Inferior parietal cortex (tissue), 1 donor: ENCODE results near the gene MYLK4.

ENCODE experiments used
- DNase-seq: peaks from one replicate; pipeline ENCODE4 v3.0.0-alpha.2; 2016; ENCODE audit errors: extremely low spot score

MYLK4 gene

DNA sequence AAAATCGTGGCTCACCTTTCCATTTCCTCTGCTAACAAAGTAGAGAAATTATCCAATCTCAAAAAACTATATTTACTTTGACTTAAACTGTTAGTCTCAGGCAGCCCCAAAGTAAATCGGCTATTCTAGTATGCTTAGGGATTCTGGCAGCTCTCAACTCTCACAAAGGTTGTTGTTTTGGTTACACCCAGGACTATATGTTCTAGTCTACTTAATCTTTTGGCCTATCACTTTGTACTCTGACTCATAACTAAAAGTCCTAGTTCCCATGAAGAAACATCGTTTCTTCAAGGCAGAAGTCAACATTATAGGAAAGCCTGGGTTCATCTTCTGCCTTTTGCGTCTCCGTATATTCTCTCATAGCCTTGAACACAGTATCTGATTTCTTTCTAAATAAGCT, 42.3 kb downstream of the MYLK4 start:
- DNase-seq = no peak

DNA sequence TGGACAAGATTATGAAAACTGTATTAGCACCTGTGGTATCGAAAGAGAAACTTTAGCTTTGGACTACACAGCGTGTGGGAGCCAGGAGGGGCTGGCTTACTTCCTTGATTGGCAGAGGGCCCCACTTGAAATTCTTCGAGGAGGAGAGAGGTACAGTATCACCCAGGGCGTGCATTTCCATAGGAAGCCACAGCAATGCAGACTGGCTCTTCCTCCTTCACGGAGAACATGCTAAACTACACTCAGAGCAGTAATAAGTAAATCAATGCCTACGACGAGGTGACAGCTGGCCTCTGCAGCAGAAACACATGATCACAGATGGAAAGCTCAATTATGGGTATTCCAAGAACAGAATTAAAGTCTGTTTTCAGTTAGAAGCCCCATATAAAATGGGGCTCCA, 44.2 kb downstream of the MYLK4 start:
- no peak for DNase-seq

DNA sequence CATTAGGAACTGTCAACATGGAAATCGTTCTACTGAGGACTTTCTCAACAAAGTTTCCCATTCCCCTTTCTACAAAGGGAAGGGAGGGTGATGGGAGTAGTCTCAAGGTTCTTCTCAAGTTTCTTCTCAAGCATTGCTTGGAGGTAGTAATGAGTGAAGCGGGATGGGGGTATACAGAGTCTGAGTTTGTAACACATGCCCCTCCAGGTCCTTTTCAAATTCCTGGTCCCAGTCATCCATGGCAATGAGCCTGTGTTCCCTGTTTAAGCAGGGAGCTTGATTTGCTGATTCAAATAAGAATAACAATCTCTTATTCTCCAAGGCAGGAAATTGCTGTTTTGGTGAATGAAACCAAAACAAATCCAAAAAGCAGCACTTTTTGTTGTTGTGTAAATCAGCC, 45.5 kb downstream of the MYLK4 start:
- DNase-seq = no peak

DNA sequence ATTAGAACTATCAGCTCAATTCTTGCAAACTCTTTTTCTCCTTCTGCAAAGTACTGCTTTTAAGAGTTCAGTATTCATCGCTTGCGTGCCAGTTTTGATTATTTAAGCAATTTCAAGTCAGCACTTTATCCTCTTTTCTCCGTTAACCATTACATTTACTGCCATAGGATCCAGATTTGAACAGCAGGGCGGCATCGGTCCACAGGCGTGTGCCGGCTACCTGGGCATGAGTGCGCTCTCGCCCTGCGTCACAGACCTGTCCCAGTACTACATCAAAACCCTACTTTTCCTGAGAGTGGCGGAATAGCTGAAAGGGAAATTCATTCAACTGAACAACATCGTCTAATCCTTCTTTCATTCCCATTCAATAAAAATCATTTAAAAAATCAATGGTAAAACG, 53.4 kb downstream of the MYLK4 start:
- no peak for DNase-seq

DNA sequence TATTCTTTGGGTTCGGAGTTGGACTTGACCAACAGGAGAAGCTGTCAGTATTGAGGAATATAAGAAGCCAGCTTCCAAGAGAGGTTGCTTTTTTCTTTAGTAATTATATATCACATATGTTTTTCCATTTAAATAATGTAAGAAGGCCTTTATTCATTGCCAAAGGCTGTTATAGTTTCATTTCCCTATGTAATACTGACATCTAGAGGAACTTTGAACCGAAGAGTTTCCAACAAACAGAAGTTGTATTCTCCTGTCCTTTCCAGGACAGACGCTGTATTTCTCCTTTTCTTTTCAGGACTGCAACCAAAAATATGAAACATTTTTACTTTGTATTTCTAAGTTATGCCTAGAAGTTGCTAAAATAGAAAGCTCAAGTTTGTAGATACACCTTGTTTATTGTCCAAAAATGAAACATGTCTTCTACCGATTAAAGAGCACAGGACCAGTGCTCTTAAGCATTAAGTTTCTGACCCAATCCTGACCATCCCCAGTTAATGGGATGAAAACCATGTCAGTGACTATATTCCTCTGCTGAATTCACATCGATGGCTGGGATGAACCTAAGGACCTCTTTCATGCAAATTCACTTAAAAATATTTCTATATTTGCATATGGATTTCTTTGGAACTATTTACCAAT, 55.1 kb downstream of the MYLK4 start:
- DNase-seq = peak; percentile 39

DNA sequence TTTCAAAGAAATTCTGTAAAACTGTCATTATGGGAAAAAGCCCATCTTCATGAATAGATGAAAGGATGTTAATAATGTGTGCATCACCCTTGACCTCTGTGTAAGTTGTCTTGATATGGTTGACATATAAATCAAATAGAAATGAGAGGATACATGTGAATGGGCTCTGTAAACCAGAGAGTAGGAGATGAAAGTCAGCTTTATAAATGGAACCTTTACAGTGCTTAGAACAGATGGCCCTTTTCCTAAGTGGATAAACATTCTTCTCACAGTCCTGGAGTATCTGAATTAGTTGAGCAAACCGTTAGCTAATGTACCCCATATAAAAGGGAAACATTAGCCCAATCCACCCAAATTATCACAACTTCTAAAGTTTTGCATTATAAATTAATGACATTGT, 57.5 kb downstream of the MYLK4 start:
- no peak for DNase-seq

DNA sequence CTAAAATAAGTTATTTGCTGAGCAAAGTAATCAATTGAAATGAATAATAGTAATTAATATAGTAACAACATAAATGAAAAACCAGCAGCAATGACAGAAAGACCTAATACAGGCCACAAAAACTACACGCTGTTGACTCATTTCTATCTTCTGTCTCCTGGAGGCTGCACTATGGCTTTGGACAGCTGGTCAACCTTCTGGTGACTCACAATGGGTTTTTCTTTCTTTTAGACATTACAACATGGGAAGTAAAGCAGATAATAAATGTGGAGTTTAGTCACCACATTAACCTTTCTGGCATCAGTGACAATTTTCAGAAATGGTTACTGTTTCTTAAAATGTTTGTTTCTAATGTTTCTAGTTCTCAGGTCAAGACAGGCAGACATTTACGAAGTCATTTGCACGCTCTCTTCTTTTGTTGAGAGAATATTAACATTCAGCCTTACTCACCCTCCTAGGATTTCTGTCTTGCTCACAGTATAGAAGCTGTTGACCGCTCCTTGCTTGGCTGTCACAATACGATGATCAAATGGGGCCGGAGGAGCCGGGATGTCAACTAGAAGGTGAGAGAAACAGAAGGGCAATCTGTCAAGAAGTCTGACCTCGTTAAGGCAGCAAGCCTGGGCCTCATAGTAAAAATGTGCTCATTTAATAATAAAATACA, 62.2 kb downstream of the MYLK4 start:
- no peak for DNase-seq

DNA sequence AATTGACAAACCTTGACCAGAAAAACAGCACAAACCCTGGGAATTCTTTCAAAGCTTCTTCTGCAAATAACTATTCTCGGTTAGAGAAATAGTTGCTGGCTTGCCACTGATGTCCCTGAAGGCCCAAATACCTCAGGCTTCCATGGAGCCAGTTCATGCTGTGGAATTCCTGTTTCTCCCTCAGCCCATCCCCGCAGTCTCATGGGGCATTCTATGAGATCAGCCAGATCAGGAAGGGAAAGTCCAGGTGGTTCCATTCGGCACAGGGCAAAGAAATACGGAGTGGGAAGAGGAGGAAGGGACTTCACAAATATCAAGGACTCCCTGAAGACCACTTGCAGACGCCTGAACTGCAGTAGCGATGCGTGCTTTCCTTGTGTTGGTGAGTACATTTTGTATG, 63.3 kb downstream of the MYLK4 start:
- DNase-seq = no peak

DNA sequence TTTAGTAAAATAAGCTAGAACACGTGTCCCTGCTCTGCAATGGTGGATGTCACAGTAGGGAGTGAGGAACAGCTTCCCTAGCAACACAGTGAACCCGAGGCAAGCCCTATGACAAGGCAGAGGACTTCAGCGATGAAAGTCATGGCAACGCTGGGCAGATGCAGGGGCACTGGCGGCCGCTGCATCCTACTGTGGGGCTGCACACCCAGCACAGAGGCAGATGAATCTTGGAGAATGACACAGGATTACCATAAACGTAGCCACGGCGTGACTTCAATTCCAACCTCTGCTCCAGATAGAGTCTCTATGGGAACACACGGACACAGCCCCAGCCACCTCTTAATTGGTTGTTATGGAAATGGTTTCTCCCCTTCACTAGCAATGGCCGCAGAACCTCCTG, 64.2 kb downstream of the MYLK4 start:
- no peak for DNase-seq

DNA sequence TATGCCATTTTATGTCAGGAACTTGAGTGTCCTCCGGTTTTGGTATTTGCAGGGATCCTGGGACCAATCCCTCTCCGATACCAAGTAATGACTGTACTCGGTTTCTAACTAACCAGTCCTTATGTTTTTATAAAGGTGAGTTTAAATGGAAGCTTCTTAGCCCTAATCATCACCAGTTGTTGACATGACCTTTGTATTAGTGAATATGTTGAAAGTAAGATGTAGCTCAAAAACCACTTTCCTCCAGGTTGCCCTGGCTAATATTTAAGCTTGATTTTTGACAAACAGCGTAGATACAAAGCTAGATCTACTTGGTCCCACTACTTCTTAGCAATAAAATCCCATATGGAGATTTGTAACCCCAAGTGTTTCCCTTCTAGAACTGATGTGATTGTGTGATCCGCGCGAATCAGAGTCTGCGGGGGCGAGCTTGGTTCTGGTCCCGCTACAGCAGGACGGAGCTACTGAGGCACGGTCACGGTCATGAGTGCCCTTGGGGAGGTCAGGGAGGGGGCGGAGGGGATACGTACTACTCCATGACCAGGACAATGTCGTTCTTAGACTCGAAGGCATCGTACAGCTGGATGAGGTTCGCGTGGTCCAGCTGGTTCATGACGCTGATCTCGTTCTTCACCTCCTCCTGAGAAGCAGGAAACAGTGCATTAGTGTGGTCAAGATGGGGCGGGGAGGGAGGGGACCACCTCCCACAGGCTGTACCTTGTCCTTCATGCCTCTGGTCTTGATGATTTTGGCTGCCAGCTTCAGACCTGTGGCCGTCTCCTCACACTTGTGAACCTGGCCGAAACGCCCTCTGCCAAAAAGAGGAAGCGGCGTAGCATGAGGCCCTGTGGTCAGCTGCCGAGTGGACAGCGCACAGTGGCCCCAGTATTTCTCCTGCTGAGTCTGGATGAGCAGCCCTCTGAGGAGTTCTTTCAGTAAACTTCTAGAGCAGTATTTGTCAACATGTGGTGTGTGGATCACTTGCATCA, 65.7 kb downstream of the MYLK4 start:
- DNase-seq = no peak

DNA sequence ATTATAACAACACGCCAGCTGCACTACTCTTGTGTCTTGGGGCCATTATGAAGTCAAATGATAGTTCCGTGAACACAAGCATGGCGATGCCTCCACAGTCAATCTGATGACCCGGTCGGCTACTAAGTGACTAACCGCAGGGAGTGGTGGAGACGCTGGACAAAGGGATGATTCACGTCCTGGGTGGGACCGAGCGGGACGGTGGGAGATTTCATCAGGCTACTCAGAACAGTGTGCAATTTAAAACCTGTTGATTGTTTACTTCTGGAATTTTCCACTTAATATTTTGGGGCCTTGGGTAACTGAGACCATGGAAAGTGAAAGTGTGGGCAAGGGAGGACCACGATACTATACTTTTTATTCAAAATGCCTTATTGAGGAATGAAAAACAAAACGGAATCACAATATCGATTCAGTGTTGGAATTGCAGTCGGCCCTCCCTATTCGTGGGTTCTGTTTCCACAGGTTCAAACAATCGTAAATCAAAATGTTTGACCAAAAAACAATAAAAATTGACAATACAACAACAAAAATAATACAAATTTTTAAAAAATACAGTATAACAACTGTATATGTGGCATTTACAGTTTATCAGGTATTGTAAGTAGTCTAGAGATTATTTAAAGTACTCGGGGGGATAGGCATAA, 66.5 kb downstream of the MYLK4 start:
- no peak for DNase-seq

DNA sequence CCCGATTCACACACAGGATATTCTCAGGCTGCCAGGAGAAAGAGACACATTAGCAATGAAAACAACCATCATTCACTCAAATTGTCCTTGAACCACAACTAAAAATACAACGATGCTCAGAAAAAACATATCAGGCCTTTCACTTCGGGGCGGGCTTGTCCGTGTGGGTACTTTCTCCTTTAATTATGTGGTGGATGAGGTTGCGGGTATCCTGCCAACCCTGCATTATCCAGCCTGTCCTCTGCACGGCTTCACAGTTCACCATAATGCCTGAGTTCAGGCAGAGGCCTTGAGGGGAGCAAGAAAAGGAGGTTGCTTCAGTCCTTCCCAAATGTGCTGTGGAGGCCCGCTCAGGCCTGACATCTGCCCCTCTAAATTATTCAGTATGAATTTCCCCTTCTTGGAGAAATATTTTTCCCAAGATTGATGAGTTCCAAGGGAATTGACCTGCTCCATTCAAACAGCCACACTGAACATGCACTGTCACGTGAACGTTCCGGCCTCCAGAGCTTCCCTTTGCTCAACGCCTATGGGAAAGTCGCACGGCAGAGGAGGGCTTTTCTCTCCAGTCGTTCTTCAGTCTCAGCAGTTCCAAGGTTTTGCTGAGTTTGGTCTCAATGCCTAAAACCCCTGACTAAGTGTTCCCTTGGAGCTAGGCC, 70.3 kb downstream of the MYLK4 start:
- DNase-seq = no peak

DNA sequence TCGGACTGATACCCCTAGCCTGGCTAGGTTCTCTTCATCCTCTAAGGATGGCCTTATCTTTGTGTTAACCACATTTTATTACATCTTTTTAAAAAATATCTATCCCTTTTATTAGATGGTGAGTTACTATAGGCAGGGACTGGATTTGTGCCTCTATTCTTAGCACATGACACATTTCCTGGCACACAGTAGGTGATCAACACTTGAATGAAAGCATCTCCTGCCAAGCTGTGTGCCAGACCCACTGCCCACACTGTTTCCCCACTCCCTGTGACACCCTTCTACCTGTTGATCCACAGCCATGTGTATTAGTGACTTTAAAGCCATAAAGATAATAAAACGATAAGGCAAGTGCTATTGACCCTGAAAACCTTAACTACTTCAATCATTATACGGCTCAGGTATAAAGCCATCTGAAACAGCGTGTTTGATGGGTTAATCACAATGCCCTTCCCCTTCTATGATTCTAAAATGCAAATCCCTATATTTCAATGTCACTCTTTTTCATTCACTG, 73.6 kb downstream of the MYLK4 start:
- DNase-seq = no peak

DNA sequence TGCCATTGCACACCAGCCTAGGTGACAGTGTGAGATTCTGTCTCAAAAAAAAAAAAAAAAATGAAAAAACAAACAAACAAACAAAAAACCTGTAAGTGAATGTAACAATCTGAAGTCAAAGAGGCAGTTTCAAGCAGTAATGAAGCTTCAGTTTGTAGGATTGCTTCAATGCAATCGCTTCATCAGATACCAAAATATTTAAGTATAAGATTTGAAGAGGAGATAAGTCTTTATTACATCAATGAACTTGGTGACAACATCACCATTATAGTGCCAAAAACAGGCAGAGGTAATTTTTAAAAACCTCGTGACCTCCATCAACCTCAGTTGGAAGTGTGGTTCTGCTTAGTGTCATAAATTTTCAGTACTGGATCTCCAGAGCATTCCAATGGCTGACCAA, 74.7 kb downstream of the MYLK4 start:
- DNase-seq = no peak

DNA sequence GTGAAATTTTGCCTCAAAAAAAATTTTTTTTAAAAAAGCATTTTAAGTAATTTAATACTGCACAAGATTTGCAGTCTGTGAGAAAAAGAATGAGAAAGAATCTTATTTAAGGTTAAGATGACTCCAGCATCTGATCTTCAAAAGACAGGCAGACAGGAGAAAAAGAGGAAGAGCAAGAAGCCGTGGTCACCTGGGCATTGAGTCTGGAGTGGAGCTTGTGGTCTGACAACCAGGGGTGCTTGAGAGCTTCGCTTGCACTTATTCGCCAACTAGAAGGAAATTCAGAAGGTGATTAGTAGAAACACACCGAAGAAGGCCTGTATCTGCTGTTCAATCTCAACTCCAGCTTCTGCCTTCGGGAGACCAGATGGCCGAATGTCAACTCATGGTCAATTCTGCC, 75.9 kb downstream of the MYLK4 start:
- no peak for DNase-seq

DNA sequence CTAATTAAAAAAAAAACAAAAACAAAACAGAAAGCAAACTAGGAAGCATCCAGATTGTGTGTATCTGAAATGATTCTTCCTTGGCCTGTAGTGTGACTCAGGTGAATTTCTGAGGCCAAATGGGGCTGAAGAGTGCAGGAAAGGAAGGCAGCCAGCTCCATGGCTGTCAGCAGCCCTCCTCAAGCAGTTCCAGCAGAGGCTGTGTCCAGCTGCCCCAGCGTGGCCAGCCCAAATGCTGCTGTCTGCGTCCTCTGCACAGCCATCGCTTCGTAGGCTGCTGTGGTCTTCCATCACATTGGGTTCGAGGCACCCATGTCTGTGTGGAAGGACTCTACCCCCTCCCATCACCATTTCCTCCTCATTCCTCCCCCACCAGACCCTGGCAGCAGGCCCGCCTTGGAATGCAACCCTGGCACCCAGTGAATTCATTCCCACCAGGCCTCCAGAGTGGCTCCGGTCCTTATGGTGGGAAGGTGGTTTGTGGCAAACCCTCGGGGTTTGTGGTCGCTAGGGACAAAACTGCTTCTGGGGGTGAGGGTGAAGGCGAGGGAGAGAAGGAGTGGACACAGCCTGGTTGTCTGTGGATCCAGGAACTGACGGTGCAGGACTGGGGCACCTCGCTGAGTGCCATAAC, 81.5 kb downstream of the MYLK4 start:
- DNase-seq = no peak

DNA sequence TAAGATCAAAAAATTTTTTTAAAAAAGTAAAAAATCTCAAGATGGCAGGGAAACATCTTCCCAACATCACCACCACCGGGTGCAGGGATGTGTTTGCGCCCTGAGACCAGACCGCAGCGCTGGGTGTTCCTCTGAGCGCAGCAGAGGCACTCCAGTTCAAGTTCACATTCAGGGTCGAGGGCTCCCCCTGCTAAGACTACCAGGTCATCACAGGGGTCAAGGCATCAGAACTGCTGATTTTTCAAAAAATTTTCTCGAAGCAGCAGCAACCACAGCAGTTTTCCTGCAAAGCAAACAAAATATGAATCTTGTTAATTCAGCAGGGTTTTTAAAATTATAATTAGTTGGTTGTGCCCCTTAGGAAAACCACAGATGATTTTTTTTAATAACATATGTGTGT, 83.1 kb downstream of the MYLK4 start:
- DNase-seq = no peak

DNA sequence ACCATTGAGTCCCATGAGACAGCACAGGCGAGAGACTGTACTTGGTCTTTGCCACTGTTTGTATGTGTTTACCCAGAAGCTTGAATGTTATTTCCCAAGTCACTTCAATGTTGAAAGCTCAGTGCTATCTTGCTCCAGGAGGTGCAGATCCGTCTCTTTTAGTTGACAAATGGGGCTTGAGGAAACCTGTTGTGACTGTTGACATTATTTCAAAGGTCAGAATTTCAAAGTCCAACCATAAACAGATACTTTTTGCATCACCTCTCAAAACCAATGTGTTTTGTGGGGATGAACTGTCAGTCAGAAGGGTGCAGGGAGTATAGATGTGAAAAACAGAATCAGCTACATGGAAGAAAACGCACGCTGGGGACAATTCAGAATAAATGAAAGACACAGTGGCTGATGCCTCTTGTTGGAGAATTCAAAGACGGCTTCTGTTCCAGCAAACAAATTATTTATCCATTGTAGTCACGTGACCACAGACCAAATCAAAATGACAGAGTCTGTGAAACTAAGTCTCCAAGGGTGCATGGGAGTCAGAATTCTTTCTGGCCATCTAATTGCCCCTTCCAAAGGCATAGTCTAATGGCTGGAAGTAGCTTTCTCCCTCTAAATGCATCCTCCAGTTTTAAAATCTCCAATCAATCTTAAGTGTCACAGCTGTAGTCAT, 83.7 kb downstream of the MYLK4 start:
- DNase-seq = no peak

DNA sequence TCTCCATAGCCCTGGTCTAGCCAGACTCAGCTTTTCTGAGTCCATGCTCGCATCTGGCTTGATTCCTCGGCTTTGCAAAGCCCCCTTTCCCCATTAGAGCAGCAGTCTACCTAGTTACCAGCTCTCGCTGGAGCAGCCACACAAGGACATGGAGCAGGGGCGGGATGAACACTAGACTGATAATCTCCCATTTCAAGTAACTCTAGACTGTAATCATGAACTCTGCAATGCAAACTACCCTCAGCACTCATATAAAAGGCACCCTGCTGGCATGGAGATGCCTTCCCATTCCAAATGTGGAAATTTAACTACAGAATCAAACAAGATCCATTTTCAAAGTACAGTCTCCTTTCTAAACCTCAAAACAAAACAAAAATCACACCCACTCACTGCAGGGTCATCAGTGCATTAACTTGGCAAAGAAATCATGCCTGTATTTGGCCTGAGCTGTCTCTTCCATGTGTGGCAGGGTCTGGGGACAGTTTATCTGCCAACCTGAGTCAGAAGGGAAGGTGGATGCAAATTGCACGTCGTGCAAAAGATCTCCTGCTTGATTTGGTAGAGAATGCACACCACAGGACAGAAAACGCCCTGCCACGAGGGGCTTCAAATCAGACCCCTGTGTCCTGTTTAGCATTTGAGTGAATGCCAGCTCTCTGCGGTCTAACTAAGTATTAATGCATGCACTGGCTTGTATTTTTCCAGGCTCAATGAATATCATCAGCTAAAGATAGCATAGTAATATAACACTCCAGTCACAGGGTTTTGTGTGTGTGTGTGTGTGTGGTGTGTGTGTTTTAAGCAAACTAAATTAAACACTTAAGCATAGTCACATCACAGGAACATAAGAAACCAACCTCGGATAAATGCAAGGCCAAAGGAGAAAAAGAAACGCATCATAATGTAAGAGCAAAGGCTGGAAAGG, 85.3 kb downstream of the MYLK4 start:
- no peak for DNase-seq
